Stimulated activated CD8-positive, alpha-beta memory T cell treated with anti-CD3 and anti-CD28 coated beads, Interleukin-4, amount 100 ng/mL, for 1 hour (primary cell): ENCODE measurements around the gene ANKRD6.
"Not testable (repeated sequence)": the region's sequence is repeated elsewhere in the genome, so short reads cannot be mapped to it uniquely, and the experiment has no call there.

Experiments
- DNase-seq, 2 donors: peaks; one replicate each; pipeline ENCODE4 v3.0.0-alpha.2; 2020; ENCODE audit warnings: low read depth in 2 of 2, low spot score in 1 of 2

Gene ANKRD6

GRCh38 chr6:89432875-89433251 lies at the start of gene ANKRD6:
TSS of gene ANKRD6 (plus strand) at chr6:89433152. CDS start at chr6:89566977, 133,825 bp downstream.
- DNase-seq: peak; percentile 65 to 67

- DNase-seq: no peak
These were observed 47.7 kb upstream of the ANKRD6 start for GRCh38 chr6:89385156-89385667.

GRCh38 chr6:89385846-89386245 lies 47.1 kb upstream of the ANKRD6 start:
- no peak for DNase-seq

GRCh38 chr6:89386917-89387491 lies 45.9 kb upstream of the ANKRD6 start:
- no peak for DNase-seq

GRCh38 chr6:89387516-89388201 lies 45.3 kb upstream of the ANKRD6 start:
- no peak for DNase-seq

- DNase-seq: no peak
These were observed 44.1 kb upstream of the ANKRD6 start for GRCh38 chr6:89388846-89389245.

GRCh38 chr6:89392823-89393222 lies 40.1 kb upstream of the ANKRD6 start:
- no peak for DNase-seq

- DNase-seq: no peak
These were observed 39.3 kb upstream of the ANKRD6 start for GRCh38 chr6:89393659-89394058.

- DNase-seq: not testable (repeated sequence)
These were observed 35.1 kb upstream of the ANKRD6 start for GRCh38 chr6:89397884-89398283.

- DNase-seq: no peak
These were observed 34.0 kb upstream of the ANKRD6 start for GRCh38 chr6:89398762-89399525.

- no peak for DNase-seq
These were observed 32.9 kb upstream of the ANKRD6 start for GRCh38 chr6:89400050-89400449.

GRCh38 chr6:89400912-89401399 lies 32.0 kb upstream of the ANKRD6 start:
- no peak for DNase-seq

- DNase-seq: no peak
These were observed 30.2 kb upstream of the ANKRD6 start for GRCh38 chr6:89402776-89403175.

GRCh38 chr6:89404512-89404911 lies 28.4 kb upstream of the ANKRD6 start:
- no peak for DNase-seq

- DNase-seq: no peak
These were observed 26.8 kb upstream of the ANKRD6 start for GRCh38 chr6:89406141-89406540.

- DNase-seq: no peak
These were observed 23.4 kb upstream of the ANKRD6 start for GRCh38 chr6:89409461-89410035.

- DNase-seq: no peak
These were observed 22.7 kb upstream of the ANKRD6 start for GRCh38 chr6:89410231-89410761.

- no peak for DNase-seq
These were observed 22.2 kb upstream of the ANKRD6 start for GRCh38 chr6:89410788-89411144.

- no peak for DNase-seq
These were observed 21.5 kb upstream of the ANKRD6 start for GRCh38 chr6:89411145-89412070.
